HG02938 (cell line): ENCODE data around the gene METTL23.
"Not testable (repeated sequence)": the region's sequence is repeated elsewhere in the genome, so short reads cannot be mapped to it uniquely, and the experiment has no call there.

Experiments
- ATAC-seq: cut with Tn5 transposase; IDR thresholded peaks from one replicate; pipeline ENCODE4 v1.9.1; 2021; ENCODE audit warnings: mild to moderate bottlenecking, moderate library complexity; ENCODE audit not compliant: unreplicated experiment

Gene METTL23

GRCh38 chr17:76710863-76711611, 15.6 kb upstream of the METTL23 start, which contains the start of gene MXRA7:
TSS of gene MXRA7 (minus strand) at chr17:76710965. CDS start at chr17:76710946, 19 bp downstream.
- no peak for ATAC-seq

GRCh38 chr17:76712321-76712720, 14.3 kb upstream of the METTL23 start:
- ATAC-seq = not testable (repeated sequence)

DNA sequence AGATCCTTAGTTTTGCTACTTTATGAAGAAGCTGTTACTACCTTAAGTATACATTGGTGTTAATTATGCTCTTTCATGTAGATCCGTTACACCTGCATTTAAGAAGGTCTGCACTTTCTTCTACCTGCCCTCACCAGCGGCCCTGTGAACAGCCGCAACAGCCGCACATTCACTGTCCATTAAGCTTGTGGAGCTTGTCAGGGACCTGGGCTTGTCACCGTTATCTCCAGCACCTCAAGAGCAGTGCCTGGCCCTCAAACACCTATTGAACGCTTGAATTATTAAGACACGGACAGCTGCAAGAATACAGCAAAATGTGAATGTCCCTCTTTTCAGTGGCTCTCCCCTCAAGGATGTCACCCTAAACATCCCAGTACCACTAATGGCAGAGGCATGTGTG, 12.9 kb upstream of the METTL23 start:
- ATAC-seq = no peak

DNA sequence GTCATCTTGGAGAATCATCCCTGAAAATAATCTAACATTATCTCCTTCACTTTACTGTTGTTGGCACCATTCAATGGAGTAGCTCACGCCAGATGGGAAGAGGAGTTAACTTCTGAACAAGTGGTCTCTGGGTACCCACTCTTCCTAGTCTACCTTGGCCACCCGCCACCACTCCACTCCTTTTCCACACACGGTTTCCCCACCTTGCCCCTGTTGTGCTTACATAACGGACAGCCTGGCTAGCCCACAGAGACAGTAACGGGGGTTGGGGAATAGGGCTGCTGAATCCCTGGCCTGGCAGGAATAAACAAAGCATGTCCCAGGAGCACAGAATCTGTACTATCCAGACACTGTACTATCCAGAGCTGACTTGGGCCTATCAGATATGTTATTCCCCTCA, 12.3 kb upstream of the METTL23 start:
- no peak for ATAC-seq

DNA sequence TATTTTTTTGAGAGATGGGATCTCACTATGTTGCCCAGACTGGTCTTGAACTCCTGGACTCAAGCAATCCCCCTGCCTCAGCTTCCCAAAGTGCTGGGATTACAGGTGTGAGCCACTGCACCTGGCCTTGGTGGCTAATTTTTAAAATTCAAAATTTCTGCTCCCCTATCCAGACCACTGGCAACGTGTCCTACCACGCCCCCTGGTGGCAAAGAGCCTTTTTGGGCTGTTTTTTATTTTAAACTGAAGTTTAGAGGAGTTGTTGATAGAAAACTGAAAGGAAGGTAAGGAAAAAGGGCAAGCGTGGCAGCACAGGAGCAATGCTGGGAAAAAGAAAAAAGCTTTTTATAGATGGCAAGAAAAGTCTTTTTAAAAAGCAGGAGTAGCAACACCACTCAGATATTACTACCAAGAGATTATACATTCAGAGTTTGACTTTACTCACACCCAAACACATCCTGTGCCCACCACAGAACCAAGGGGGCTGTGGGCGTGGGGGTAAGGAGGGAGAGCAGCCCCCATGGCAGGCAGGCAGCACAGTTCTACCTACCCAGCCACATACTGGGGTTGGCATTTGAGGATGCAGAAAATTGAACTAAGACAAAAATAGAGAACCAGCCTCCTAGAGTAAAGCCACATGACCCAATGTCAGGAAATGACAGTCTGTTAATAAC, 11.7 kb upstream of the METTL23 start:
- ATAC-seq = no peak

- ATAC-seq = no peak
Observed at GRCh38 chr17:76715496-76715830, 11.2 kb upstream of the METTL23 start.

DNA sequence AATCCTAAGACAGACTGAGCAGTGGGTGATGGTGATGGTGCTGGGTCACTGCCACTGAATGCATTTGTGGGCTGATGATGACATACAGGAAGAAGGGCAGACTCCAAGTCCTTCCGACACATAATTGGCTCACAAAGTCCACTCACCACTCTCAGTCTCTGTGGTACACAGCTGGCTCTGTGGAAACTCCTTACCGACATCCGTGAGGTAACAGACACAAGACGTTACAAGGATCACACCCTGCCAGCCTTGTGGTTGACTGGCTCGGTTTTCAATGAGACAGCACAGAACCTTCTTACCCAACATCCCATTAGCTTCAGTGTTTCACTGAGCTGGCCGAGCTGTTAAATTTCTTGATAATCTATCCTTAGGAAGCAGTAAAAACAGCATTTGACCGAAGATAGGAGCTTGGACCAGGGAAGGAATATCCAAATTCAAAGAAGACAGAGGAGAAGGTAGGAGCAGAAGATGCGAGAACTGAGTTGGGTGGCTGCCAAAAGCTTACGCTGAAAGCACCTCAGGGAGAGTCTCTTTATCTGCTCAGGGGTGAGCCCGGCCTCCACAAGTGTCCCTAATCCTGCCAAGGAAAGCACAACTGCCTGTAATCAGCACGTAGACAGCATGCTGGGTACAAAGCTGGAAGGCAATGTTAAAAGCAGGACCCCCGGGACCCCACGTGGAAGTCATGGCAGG, 10.3 kb upstream of the METTL23 start:
- no peak for ATAC-seq

DNA sequence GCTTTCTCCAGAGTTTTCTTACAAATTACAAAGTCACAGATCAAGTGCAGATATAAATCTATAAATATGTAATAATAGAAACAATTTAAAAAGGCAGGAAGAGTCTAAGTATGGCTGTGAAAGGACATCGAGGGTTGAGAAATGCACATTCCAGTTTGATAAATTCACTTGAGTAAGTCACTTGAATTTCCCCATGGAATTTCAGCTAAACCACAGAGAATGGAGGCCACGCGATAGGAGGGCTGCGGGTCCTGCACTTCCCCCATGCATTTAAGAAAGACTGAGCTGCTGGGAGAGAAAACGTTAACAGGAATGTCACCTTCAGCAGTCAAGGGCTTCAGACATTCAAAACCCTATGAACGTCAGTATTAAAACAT, 9.8 kb upstream of the METTL23 start:
- no peak for ATAC-seq

DNA sequence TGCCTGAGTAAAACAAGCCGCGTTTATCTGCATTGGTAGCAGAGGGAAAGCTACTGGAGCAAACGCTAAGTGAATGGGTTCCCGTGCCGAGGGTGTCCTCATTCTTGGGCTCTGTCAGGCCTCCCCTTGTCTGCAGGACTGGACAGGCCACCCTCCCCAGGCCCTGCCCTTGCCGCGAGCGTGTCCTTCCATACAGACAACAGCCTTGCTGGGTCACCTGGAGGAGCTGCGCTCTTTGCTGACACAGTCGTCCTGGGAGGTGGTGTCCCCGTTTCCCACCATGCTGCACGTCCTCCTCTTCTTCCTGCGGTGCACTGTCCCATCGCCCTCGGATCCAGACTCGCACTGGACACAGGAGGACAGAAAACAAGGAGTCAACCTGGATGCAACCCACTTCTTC, 8.1 kb upstream of the METTL23 start:
- no peak for ATAC-seq

- ATAC-seq = no peak
Observed at GRCh38 chr17:76720211-76720610, 6.4 kb upstream of the METTL23 start.

- ATAC-seq = no peak
Observed at GRCh38 chr17:76720941-76721340, 5.7 kb upstream of the METTL23 start.

- ATAC-seq = no peak
Observed at GRCh38 chr17:76721463-76721862, 5.2 kb upstream of the METTL23 start.

DNA sequence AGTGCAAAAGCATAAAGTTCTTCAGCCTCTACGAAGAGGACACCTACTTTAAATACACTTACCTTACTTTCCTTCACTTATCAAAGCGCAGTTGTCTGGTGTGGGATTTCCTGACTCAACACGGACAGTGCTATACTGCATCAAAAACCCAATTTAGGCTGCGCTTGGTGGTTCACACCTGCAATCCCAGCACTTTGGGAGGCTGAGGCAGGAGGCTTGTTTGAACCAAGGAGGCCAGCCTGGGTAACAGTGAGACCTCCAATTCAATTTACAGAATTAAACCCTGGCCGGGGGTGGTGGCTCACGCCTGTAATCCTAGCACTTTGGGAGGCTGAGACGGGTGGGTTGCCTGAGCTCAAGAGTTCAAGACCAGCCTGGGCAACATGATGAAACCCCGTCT, 4.4 kb upstream of the METTL23 start:
- no peak for ATAC-seq

DNA sequence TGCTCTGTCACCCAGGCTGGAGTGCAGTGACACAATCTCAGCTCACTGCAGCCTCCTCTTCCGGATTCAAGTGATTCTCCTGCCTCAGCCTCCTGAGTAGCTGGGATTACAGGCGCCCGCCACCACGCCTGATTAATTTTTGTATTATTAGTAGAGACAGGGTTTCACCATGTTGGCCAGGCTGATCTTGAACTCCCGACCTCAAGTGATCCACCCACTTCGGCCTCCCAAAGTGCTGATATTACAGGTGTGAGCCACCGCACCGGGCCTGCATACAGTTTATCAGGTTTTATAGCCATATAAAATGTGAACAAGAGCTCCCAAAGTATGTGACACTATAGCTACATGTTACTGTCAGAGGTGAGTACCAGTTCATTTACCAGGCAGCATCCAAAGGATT, 3.7 kb upstream of the METTL23 start:
- ATAC-seq = not testable (repeated sequence)

DNA sequence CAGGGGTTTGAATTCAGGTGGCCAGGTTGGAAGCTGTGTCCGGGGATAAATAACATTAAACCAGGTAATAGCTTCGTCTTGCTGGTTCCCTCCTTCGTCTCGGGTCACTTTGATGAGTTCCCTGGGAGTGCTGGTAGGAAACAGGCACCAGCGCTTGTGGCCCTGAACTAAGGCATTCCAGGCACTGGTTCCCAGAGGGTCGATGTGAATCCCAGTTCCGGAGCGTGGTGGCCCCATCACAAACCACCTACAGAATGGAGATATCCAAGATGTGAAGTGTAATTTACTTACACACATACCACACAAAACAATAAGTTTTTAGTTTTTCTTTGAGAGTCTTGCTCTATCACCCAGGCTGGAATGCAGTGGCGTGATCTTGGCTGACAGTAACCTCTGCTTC, 2.8 kb upstream of the METTL23 start:
- no peak for ATAC-seq

GRCh38 chr17:76725580-76726230, 934 bp upstream of the METTL23 start:
- ATAC-seq = peak; percentile 17

- peak; percentile 69 for ATAC-seq
Observed at GRCh38 chr17:76726231-76726775, 336 bp upstream of the METTL23 start, which contains the start of gene JMJD6. TSS of gene JMJD6 (minus strand) at chr17:76726606. CDS start at chr17:76726475, 131 bp downstream.

DNA sequence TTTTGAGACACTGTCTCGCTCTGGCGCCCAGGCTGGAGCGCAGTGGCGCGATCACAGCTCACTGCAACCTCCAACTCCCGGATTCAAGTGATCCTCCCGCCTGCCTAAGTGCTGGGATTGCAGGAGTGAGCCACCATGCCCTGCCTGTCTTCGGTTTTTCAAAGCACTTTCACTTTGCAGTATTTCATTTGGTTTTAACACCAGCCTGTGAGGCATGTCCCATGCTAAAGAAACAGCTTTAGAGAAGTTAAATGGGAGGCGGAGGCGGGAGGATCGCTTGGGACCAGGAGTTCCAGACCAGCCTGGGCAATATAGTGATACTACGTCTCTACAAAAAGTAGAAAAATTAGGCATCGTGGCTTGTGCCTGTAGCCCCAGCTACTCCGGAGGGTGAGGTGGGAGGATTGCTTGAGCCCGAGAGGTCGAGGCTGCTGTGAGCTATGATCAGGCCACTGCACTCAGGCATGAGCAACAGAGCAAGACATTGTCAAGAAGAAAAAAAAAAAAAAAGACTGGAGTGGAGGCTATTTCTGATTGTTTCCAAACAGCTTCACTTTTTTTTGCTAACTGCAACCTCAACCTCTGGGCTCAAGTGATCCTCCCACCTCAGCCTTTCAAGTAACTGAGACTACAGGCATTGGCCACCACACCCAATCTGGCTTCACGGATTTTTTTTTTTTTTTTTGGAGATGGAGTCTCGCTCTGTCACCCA, 1.3 kb downstream of the METTL23 start:
- no peak for ATAC-seq

DNA sequence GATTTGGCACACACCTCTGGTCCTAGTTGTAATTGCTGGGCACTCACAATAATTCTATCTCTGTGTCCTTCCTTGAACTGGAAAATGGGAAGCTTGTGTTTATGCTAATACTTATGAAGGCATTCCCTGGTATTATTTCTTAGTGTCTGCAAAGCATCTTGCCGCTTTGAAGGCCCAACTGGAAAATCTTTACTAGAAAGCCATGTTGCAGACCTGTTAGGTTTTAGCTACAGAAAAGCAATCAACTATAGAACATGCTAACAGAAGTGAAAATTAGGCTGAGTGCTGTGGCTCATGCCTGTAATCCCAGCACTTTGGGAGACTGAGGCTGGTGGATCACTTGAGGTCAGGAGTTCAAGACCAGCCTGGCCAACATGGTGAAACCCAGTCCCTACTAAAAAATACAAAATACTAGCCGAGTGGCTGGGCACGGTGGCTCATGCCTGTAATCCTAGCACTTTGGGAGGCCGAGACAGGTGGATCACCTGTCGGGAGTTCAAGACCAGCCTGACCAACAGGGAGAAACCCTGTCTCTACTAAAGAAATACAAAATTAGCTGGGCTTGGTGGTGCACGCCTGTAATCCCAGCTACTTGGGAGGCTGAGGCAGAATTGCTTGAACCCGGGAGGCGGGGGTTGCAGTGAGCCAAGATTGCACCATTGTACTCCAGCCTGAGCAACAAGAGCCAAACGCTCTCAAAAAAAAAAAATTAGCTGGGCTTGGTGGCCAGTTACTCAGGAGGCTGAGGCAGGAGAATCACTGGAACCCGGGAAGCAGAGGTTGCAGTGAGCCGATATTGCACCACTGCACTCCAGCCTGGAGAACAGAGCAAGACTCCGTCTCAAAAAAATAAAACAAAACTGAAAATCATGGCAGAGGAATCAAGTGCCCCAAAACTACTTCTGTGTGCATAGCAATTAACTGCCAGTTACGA, 5.4 kb downstream of the METTL23 start:
- not testable (repeated sequence) for ATAC-seq
